Measurements from ENCODE around the gene FNIP2. TPM values are rescaled to one million over a fixed set of nuclear protein-coding genes. Genes with fewer than 3 reads are reported as not detected.

The FNIP2 gene
- total and polyA plus RNA-seq, 2 experiments from 2014 or later, result 1.8 to 22.4 TPM

- TF ChIP-seq EZH2 (IDR thresholded peaks at IDR 0.05; ENCODE audit: insufficient read depth, poor library complexity, severe bottlenecking), result no peak
- Histone ChIP-seq H3K36me3 (ENCODE audit: low read depth) (no peaks in the 10 kb centered on the region), H3K79me2 (ENCODE audit: insufficient read depth) (peaks cover 93% of the 10 kb centered on the region), H3K4me1 (ENCODE audit: insufficient read depth) (peaks cover 27% of the 10 kb centered on the region), H3K27me3 (replicated peaks; ENCODE audit: insufficient read depth) (no peaks in the 10 kb centered on the region), H3K9ac (no peak overlapping the region), H3K27ac (no peak overlapping the region), H3K4me2 (ENCODE audit: unreplicated experiment) (no peak overlapping the region), H3F3A (ENCODE audit: insufficient read depth) (peaks cover 14% of the 10 kb centered on the region; the same call in 1 of the 2 replicates), H3K9me2 (ENCODE audit: insufficient read depth) (no peaks in the 10 kb centered on the region), H4K20me1 (ENCODE audit: insufficient read depth) (no peaks in the 10 kb centered on the region), H3K4me3 (no peak overlapping the region), H3K9me3 (ENCODE audit: low read depth) (no peaks in the 10 kb centered on the region), H2AFZ (no peak overlapping the region)
- 96 to 99% methylated on average over 6 of the region's 6 CpGs for WGBS, 2 experiments (ENCODE audit: low coverage in 1 of 2, low lambda C conversion rate in 2 of 2, missing lambda C conversion rate in 2 of 2)
- in situ Hi-C loops (cut with MboI), result no loop called here
- no peak for DNase-seq
Observed at GRCh38 chr4:158777423-158778155, 8.8 kb downstream of the FNIP2 start.

DNA sequence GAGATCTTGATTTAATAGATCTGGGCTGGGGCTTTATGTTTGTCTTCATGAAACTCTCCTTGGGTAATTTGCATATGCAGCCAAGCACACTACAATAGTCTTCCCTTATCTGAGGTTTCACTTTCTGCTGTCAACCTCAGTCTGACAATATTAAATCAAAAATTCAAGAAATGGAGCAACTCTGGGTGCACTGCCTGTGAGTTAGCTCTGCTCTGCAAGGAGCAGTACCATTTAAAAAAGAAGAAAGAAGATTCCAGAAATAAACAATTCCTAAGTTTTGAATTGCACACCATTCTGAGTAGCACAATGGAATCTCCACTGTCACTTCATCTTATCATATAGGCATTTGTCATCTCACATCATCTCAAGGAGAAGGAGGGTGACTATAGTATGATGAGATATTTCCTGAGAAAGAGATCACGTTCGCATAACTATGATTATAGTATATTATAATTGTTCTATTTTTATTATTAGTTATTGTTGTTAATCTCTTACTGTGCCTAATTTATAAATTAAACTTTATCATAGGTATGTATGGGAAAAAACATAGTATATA lies 9.4 kb downstream of the FNIP2 start:
- Histone ChIP-seq H4K20me1 (ENCODE audit: insufficient read depth) (no peaks in the 10 kb centered on the region), H3K4me3 (no peak overlapping the region), H3K9ac (no peak overlapping the region), H2AFZ (no peak overlapping the region), H3K9me3 (ENCODE audit: low read depth) (no peaks in the 10 kb centered on the region), H3K27me3 (replicated peaks; ENCODE audit: insufficient read depth) (no peaks in the 10 kb centered on the region), H3K36me3 (ENCODE audit: low read depth) (no peaks in the 10 kb centered on the region), H3K9me2 (ENCODE audit: insufficient read depth) (no peaks in the 10 kb centered on the region), H3K4me2 (ENCODE audit: unreplicated experiment) (no peak overlapping the region), H3K27ac (no peak overlapping the region), H3K79me2 (ENCODE audit: insufficient read depth) (peaks cover 91% of the 10 kb centered on the region), H3K4me1 (ENCODE audit: insufficient read depth) (peaks cover 34% of the 10 kb centered on the region), H3F3A (ENCODE audit: insufficient read depth) (peaks cover 21% of the 10 kb centered on the region)
- TF ChIP-seq EZH2 (IDR thresholded peaks at IDR 0.05; ENCODE audit: insufficient read depth, poor library complexity, severe bottlenecking), result no peak
- TF ChIP-seq EZH2phosphoT487 (IDR thresholded peaks at IDR 0.05; ENCODE audit: insufficient read depth, low read depth), result no peak
- 83 to 87% methylated on average over 2 of the region's 2 CpGs for WGBS, 2 experiments (ENCODE audit: low coverage in 1 of 2, low lambda C conversion rate in 2 of 2, missing lambda C conversion rate in 2 of 2)
- no peak for DNase-seq
- in situ Hi-C loops (cut with MboI), result no loop called here

DNA sequence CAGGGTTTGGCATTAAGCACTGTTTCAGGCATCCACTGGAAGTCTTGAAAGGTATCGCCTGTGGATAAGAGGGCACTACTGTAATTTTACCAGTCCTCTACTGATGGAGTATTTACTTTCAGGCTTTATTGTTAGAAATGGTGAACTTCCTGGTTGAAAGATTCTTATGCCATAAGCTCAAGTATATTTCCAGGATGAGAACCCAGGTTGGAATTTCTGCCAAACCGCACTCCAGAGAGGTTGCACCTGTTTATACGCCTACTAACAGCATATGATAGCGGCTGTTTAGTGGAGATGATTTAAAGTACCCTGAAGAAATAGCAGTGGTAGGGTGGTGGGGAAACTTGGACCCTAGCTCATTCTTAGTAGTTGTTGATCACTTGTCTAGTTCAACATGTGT lies 9.9 kb downstream of the FNIP2 start:
- no peak for DNase-seq
- H3K4me1 ChIP-seq (ENCODE audit: insufficient read depth), result peaks cover 39% of the 10 kb centered on the region
- no peak overlapping the region for H3K27ac ChIP-seq

GRCh38 chr4:158781963-158782362 lies 13.1 kb downstream of the FNIP2 start:
- Histone ChIP-seq H3K9me2 (ENCODE audit: insufficient read depth) (no peaks in the 10 kb centered on the region), H3K27me3 (replicated peaks; ENCODE audit: insufficient read depth) (no peaks in the 10 kb centered on the region), H3K9ac (peak overlapping the region; percentile 47; the same call in 1 of the 2 replicates), H4K20me1 (ENCODE audit: insufficient read depth) (no peaks in the 10 kb centered on the region), H3K4me2 (ENCODE audit: unreplicated experiment) (peak overlapping the region; percentile 68), H3K79me2 (ENCODE audit: insufficient read depth) (peaks cover 91% of the 10 kb centered on the region), H3K4me1 (ENCODE audit: insufficient read depth) (peaks cover 39% of the 10 kb centered on the region), H3K27ac (peak overlapping the region; percentile 75), H3K36me3 (ENCODE audit: low read depth) (no peaks in the 10 kb centered on the region), H3K9me3 (ENCODE audit: low read depth) (no peaks in the 10 kb centered on the region), H2AFZ (no peak overlapping the region), H3K4me3 (peak overlapping the region; percentile 49; the same call in 1 of the 2 replicates), H3F3A (ENCODE audit: insufficient read depth) (peaks cover 23% of the 10 kb centered on the region)
- WGBS, 2 experiments (ENCODE audit: low coverage in 1 of 2, low lambda C conversion rate in 2 of 2, missing lambda C conversion rate in 2 of 2), result 95 to 97% methylated on average over 1 of the region's 1 CpG
- no peak for DNase-seq
- in situ Hi-C loops (cut with MboI), result no loop called here
- TF ChIP-seq EZH2phosphoT487 (IDR thresholded peaks at IDR 0.05; ENCODE audit: insufficient read depth, low read depth) (no peak), EZH2 (IDR thresholded peaks at IDR 0.05; ENCODE audit: insufficient read depth, poor library complexity, severe bottlenecking) (no peak)

More for the DNA sequence above, 9.9 kb downstream of the FNIP2 start:
- H3K9ac ChIP-seq, result no peak overlapping the region
- no peaks in the 10 kb centered on the region for H4K20me1 ChIP-seq (ENCODE audit: insufficient read depth)
- in situ Hi-C loops (cut with MboI), result no loop called here
- H3K9me2 ChIP-seq (ENCODE audit: insufficient read depth), result no peaks in the 10 kb centered on the region
- no peak for TF ChIP-seq EZH2phosphoT487 (IDR thresholded peaks at IDR 0.05; ENCODE audit: insufficient read depth, low read depth)
- TF ChIP-seq EZH2 (IDR thresholded peaks at IDR 0.05; ENCODE audit: insufficient read depth, poor library complexity, severe bottlenecking), result no peak
- H3F3A ChIP-seq (ENCODE audit: insufficient read depth), result peaks cover 25% of the 10 kb centered on the region
- peaks cover 91% of the 10 kb centered on the region for H3K79me2 ChIP-seq (ENCODE audit: insufficient read depth)
- H3K9me3 ChIP-seq (ENCODE audit: low read depth), result no peaks in the 10 kb centered on the region
- H3K4me2 ChIP-seq (ENCODE audit: unreplicated experiment), result no peak overlapping the region
- H3K4me3 ChIP-seq, result no peak overlapping the region
- 99 to 100% methylated on average over 4 of the region's 4 CpGs for WGBS, 2 experiments (ENCODE audit: low coverage in 1 of 2, low lambda C conversion rate in 2 of 2, missing lambda C conversion rate in 2 of 2)
- no peak overlapping the region for H2AFZ ChIP-seq
- no peaks in the 10 kb centered on the region for H3K27me3 ChIP-seq (replicated peaks; ENCODE audit: insufficient read depth)
- H3K36me3 ChIP-seq (ENCODE audit: low read depth), result no peaks in the 10 kb centered on the region
